GM21576 (cell line): ENCODE results near the gene CDKN2B.
A peak's percentile ranks its signal among the peaks of the same experiment; 100 is the strongest.
"Not testable (repeated sequence)": the region's sequence is repeated elsewhere in the genome, so short reads cannot be mapped to it uniquely, and the experiment has no call there.

Source experiments
- ATAC-seq: cut with Tn5 transposase; IDR thresholded peaks from one replicate; pipeline ENCODE4 v1.9.1; 2021; ENCODE audit warnings: mild to moderate bottlenecking, moderate library complexity; ENCODE audit not compliant: unreplicated experiment

The CDKN2B gene

GRCh38 chr9:22008717-22009505 is at the start of gene CDKN2B:
Gene CDKN2B, minus strand, starts transcription at chr9:22009305. Its CDS starts 352 bp downstream, at chr9:22008953.
- ATAC-seq = peak; percentile 89

GRCh38 chr9:22057972-22058371 is 48.9 kb upstream of the CDKN2B start:
- not testable (repeated sequence) for ATAC-seq

GRCh38 chr9:22056402-22056801 is 47.3 kb upstream of the CDKN2B start:
- ATAC-seq = no peak

GRCh38 chr9:22055090-22055489 is 46.0 kb upstream of the CDKN2B start:
- no peak for ATAC-seq

GRCh38 chr9:22054529-22054928 is 45.4 kb upstream of the CDKN2B start:
- ATAC-seq = no peak

GRCh38 chr9:22054076-22054475 is 45.0 kb upstream of the CDKN2B start:
- no peak for ATAC-seq

GRCh38 chr9:22053178-22053577 is 44.1 kb upstream of the CDKN2B start:
- no peak for ATAC-seq

- ATAC-seq = no peak
These were observed 43.4 kb upstream of the CDKN2B start for GRCh38 chr9:22052376-22052945.

- peak; percentile 80 for ATAC-seq
These were observed 41.8 kb upstream of the CDKN2B start for GRCh38 chr9:22050924-22051323.

GRCh38 chr9:22049411-22049810 is 40.3 kb upstream of the CDKN2B start:
- ATAC-seq = no peak

GRCh38 chr9:22047596-22047995 is 38.5 kb upstream of the CDKN2B start:
- no peak for ATAC-seq

- no peak for ATAC-seq
These were observed 37.3 kb upstream of the CDKN2B start for GRCh38 chr9:22046243-22046885.

GRCh38 chr9:22045423-22045822 is 36.3 kb upstream of the CDKN2B start:
- no peak for ATAC-seq

- no peak for ATAC-seq
These were observed 35.5 kb upstream of the CDKN2B start for GRCh38 chr9:22044583-22044982.

- no peak for ATAC-seq
These were observed 34.8 kb upstream of the CDKN2B start for GRCh38 chr9:22043928-22044327.

GRCh38 chr9:22041775-22042174 is 32.7 kb upstream of the CDKN2B start:
- no peak for ATAC-seq

GRCh38 chr9:22041344-22041743 is 32.2 kb upstream of the CDKN2B start:
- ATAC-seq = no peak

- no peak for ATAC-seq
These were observed 31.7 kb upstream of the CDKN2B start for GRCh38 chr9:22040760-22041159.

GRCh38 chr9:22039258-22039657 is 30.2 kb upstream of the CDKN2B start:
- no peak for ATAC-seq

- ATAC-seq = no peak
These were observed 29.0 kb upstream of the CDKN2B start for GRCh38 chr9:22037954-22038690.

GRCh38 chr9:22036866-22037626 is 27.9 kb upstream of the CDKN2B start:
- no peak for ATAC-seq
